Panc1 (cell line): Measurements from ENCODE around the gene IGF2BP1. TPM values are rescaled to one million over a fixed set of nuclear protein-coding genes. Genes with fewer than 3 reads are reported as not detected.
A peak's percentile ranks its signal among the peaks of the same experiment; 100 is the strongest.

Experiments
- ATAC-seq: fragments of 200-7000 bp; cut with Tn5 transposase; 2 replicates; pipeline ENCODE4 v1.9.1; 2020; ENCODE audit warnings: mild to moderate bottlenecking, moderate library complexity
- BruUV-seq: library from RNA; stranded (reverse); fragments of 400-500 nt; replicated peaks from 2 replicates; lab custom pipeline; 2021; lab: Mats Ljungman, UMichigan
- CTCF ChIA-PET: fragments of 300-600 bp; sonication (Branson Sonifier 250); formaldehyde crosslinking; loops from one replicate; lab custom pipeline; 2022; ENCODE audit warnings: antibody characterized with exemption; lab: Charles Lee
- POLR2A ChIA-PET: fragments of 300-600 bp; sonication (Branson Sonifier 250); formaldehyde crosslinking; loops from one replicate; lab custom pipeline; 2022; ENCODE audit warnings: antibody characterized with exemption; lab: Charles Lee
- DNase-seq: peaks from one replicate; pipeline ENCODE4 v3.0.0-alpha.2; 2010; ENCODE audit warnings: low read depth, low spot score
- H3K27ac ChIP-seq: 2 replicates; pipeline ENCODE4 v1.5.1; 2011; ENCODE audit warnings: mild to moderate bottlenecking, low read length, inconsistent platforms
- H3K27me3 ChIP-seq: fragments of 200-500 bp; sonication (Bioruptor generic); 2 replicates; pipeline ENCODE4 v1.6.0; 2014; ENCODE audit warnings: low read length, inconsistent platforms; ENCODE audit not compliant: control insufficient read depth, insufficient read depth
- H3K36me3 ChIP-seq: fragments of 200-500 bp; sonication (Bioruptor generic); 2 replicates; pipeline ENCODE4 v1.5.1; 2014; ENCODE audit warnings: inconsistent platforms, mild to moderate bottlenecking, low read length, moderate library complexity; ENCODE audit not compliant: control insufficient read depth, insufficient read depth
- H3K4me1 ChIP-seq: 2 replicates; pipeline ENCODE4 v1.5.1; 2011; ENCODE audit warnings: inconsistent platforms, mild to moderate bottlenecking, low read length, moderate library complexity; ENCODE audit not compliant: control insufficient read depth, insufficient read depth
- H3K4me3 ChIP-seq, 2 experiments: 2 replicates each; pipeline ENCODE4 v1.5.1; 2011 to 2012; ENCODE audit warnings: low read depth in 2 of 2, low read length in 2 of 2, mild to moderate bottlenecking in 2 of 2, inconsistent platforms in 1 of 2, moderate library complexity in 1 of 2
- H3K9me3 ChIP-seq: fragments of 200-500 bp; sonication (Bioruptor generic); 2 replicates; pipeline ENCODE4 v1.5.1; 2014; ENCODE audit warnings: low read depth, mild to moderate bottlenecking, inconsistent platforms, low read length, moderate library complexity; ENCODE audit not compliant: control insufficient read depth, insufficient read depth
- CTCF ChIP-seq: fragments of 450-650 bp; IDR thresholded peaks from 2 replicates; pipeline ENCODE4 v1.5.1; 2017; ENCODE audit warnings: mild to moderate bottlenecking
- POLR2AphosphoS5 ChIP-seq: IDR thresholded peaks from 2 replicates; pipeline ENCODE4 v1.6.1; 2012; ENCODE audit warnings: mild to moderate bottlenecking, low read depth, low read length, moderate library complexity
- REST ChIP-seq, 2 experiments: IDR thresholded peaks; 2 replicates each; pipeline ENCODE4 v1.6.1; 2011 to 2012; ENCODE audit warnings: low read depth in 2 of 2, control low read depth in 1 of 2, low read length in 1 of 2, mild to moderate bottlenecking in 1 of 2, moderate library complexity in 1 of 2; ENCODE audit not compliant: insufficient read depth in 1 of 2
- SIN3A ChIP-seq: IDR thresholded peaks from 2 replicates; pipeline ENCODE4 v1.6.1; 2012; ENCODE audit warnings: low read depth, mild to moderate bottlenecking, low read length, moderate library complexity, borderline replicate concordance; ENCODE audit not compliant: insufficient read depth
- TCF7L2 ChIP-seq: IDR thresholded peaks from 2 replicates; pipeline ENCODE4 v1.6.1; 2011; ENCODE audit warnings: mild to moderate bottlenecking, low read depth, low read length, inconsistent platforms
- in situ Hi-C: cut with HindIII; loops from 2 replicates; pipeline ENCODE4 v1.10.0; 2016; ENCODE audit warnings: low sequenced_read_pairs, low pct_unique_long_range_greater_than_20kb
- intact Hi-C: fragments of 100-400 bp; cut with micrococcal nuclease; formaldehyde crosslinking; loops from one replicate; pipeline ENCODE4 v1.10.0; 2022; ENCODE audit not compliant: unreplicated experiment
- total RNA-seq: library from RNA; stranded (reverse); gene quantifications from one replicate; pipeline ENCODE4 v1.2.1, GENCODE V29; 2021; ENCODE audit not compliant: unreplicated experiment

Gene IGF2BP1
- total RNA-seq, 1 experiment from 2014 or later = 109 TPM

GRCh38 chr17:48973806-48974205 is 23.4 kb upstream of the IGF2BP1 start:
- in situ Hi-C loops = no loop called here
- Histone ChIP-seq H3K9me3 (no peaks in the 10 kb centered on the region), H3K27ac (peak overlapping the region; percentile 81; the same call in 1 of the 2 replicates), H3K27me3 (no peaks in the 10 kb centered on the region), H3K4me1 (peaks cover 37% of the 10 kb centered on the region), H3K4me3 (no peak overlapping the region), H3K36me3 (no peaks in the 10 kb centered on the region)
- no peak for DNase-seq
- ChIA-PET CTCF (interaction anchor here (1.0 kb wide), 2 partner anchors 12 to 19 kb away, joined by 3 read pairs; no protein-coding TSS in a partner anchor), POLR2A (interaction anchor here (0.7 to 1.2 kb wide), 2 partner anchors 21 to 26 kb away, joined by 6 to 25 read pairs; no protein-coding TSS in a partner anchor)
- TF ChIP-seq CTCF = no peak
- no peak for TF ChIP-seq TCF7L2
- TF ChIP-seq SIN3A = no peak
- TF ChIP-seq POLR2AphosphoS5 = no peak
- TF ChIP-seq REST (IDR thresholded peaks at IDR 0.05; ENCODE audit: insufficient read depth in 1 of 2, low read depth in 2 of 2, low read length in 1 of 2) = no peak
- intact Hi-C loops = loop anchor here (2.0 kb wide), 1 partner anchor 29 kb away; the partner anchor contains the start of gene SNF8
- no TSS peak for BruUV-seq
- ATAC-seq = no peak

GRCh38 chr17:48981927-48982539 is 15.2 kb upstream of the IGF2BP1 start:
- ChIA-PET CTCF (no interaction called here), POLR2A (no interaction called here)
- no peaks in the 10 kb centered on the region for H3K9me3 ChIP-seq
- no peaks in the 10 kb centered on the region for H3K27me3 ChIP-seq
- DNase-seq (no peak), ATAC-seq (no peak)
- no peaks in the 10 kb centered on the region for H3K4me1 ChIP-seq
- H3K27ac ChIP-seq = no peak overlapping the region
- no peak for TF ChIP-seq REST (IDR thresholded peaks at IDR 0.05; ENCODE audit: insufficient read depth in 1 of 2, low read depth in 2 of 2, low read length in 1 of 2)
- TF ChIP-seq CTCF = no peak
- no peak for TF ChIP-seq SIN3A
- TF ChIP-seq POLR2AphosphoS5 = no peak
- no peak for TF ChIP-seq TCF7L2
- no peak overlapping the region for H3K4me3 ChIP-seq
- no peaks in the 10 kb centered on the region for H3K36me3 ChIP-seq
- in situ Hi-C loops = no loop called here
- BruUV-seq = no TSS peak
- intact Hi-C loops = no loop called here
